Measurements from ENCODE around the gene PHF12. TPM values are rescaled to one million over a fixed set of nuclear protein-coding genes. Genes with fewer than 3 reads are reported as not detected.

The PHF12 gene
- total RNA-seq, 1 donor from 2014 or later = 54.5 TPM

DNA sequence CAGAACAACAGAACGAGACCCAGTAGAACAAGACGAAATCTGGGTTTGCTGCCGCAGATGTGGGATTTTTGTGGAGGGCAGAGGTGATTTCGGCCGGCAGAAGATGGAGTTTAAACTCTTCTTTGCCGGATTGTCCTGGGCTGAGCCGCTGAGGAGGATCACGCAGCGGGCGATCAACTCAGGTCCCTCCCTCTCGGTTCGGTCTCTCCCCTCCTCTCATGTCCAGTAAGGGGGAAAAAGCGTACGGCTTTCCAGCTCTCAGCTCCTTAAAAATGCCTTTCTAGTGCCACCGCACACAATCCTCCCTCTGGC is 2.5 kb downstream of the PHF12 start:
- no peaks in the 10 kb centered on the region for H3K36me3 ChIP-seq
- H3K4me3 ChIP-seq = peak overlapping the region; percentile 66 to 96
- TF ChIP-seq POLR2A (IDR thresholded peaks at IDR 0.05) = no peak
- TF ChIP-seq POLR2AphosphoS5 (IDR thresholded peaks at IDR 0.05; ENCODE audit: insufficient read depth in 1 of 2, low read depth in 1 of 2) = no peak
- TF ChIP-seq CTCF (IDR thresholded peaks at IDR 0.05) = no peak
- no peak for DNase-seq (ENCODE audit: extremely low spot score in 2 of 2)
- peak overlapping the region; percentile 95 for H3K27ac ChIP-seq
- no peaks in the 10 kb centered on the region for H3K9me3 ChIP-seq
- peaks cover 60% of the 10 kb centered on the region for H3K4me1 ChIP-seq
- H3K27me3 ChIP-seq = no peaks in the 10 kb centered on the region
- intact Hi-C loops (cut with DNase I) = no loop called here

DNA sequence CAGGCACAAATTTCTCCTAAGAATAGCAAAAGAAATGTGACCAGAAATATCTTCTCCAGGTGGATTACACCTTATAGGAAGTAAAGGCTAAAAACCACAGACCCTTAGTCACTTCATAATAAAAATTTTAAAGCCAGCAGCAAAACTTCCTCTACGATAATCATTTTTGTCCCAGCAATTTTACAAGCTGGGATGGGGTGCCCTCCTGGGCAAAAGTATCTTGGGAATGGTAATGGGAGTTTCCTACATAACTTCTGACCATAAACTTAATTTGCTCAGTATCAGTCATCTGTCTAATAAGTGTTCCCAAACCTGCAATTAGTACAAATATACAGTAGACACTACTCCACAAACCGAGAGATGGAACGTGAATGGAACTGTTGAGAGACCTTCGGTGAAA is 3.0 kb downstream of the PHF12 start:
- DNase-seq (ENCODE audit: extremely low spot score in 2 of 2) = no peak
- no peaks in the 10 kb centered on the region for H3K9me3 ChIP-seq
- H3K27me3 ChIP-seq = no peaks in the 10 kb centered on the region
- intact Hi-C loops (cut with DNase I) = no loop called here
- H3K27ac ChIP-seq = peak overlapping the region; percentile 95
- H3K4me3 ChIP-seq = peak overlapping the region; percentile 66 to 96
- peaks cover 0 to 1% of the 10 kb centered on the region in 2 donors for H3K36me3 ChIP-seq
- peaks cover 63% of the 10 kb centered on the region for H3K4me1 ChIP-seq
- TF ChIP-seq CTCF (IDR thresholded peaks at IDR 0.05) (no peak), POLR2AphosphoS5 (IDR thresholded peaks at IDR 0.05; ENCODE audit: insufficient read depth in 1 of 2, low read depth in 1 of 2) (no peak), POLR2A (IDR thresholded peaks at IDR 0.05) (no peak)

GRCh38 chr17:28947639-28948038 is 3.7 kb downstream of the PHF12 start:
- no peak overlapping the region for H3K4me3 ChIP-seq
- DNase-seq (ENCODE audit: extremely low spot score in 2 of 2) = no peak
- intact Hi-C loops (cut with DNase I) = no loop called here
- no peaks in the 10 kb centered on the region for H3K9me3 ChIP-seq
- H3K4me1 ChIP-seq = peaks cover 62% of the 10 kb centered on the region
- no peak for TF ChIP-seq POLR2A (IDR thresholded peaks at IDR 0.05)
- TF ChIP-seq CTCF (IDR thresholded peaks at IDR 0.05) = no peak
- TF ChIP-seq POLR2AphosphoS5 (IDR thresholded peaks at IDR 0.05; ENCODE audit: insufficient read depth in 1 of 2, low read depth in 1 of 2) = no peak
- H3K36me3 ChIP-seq = peaks cover 0 to 8% of the 10 kb centered on the region in 2 donors
- peak overlapping the region; percentile 95 for H3K27ac ChIP-seq
- H3K27me3 ChIP-seq = no peaks in the 10 kb centered on the region

- H3K27me3 ChIP-seq = no peaks in the 10 kb centered on the region
- H3K4me1 ChIP-seq = peaks cover 72% of the 10 kb centered on the region
- H3K4me3 ChIP-seq = no peak overlapping the region
- peak overlapping the region; percentile 33 for H3K27ac ChIP-seq
- intact Hi-C loops (cut with DNase I) = no loop called here
- H3K9me3 ChIP-seq = no peaks in the 10 kb centered on the region
- peaks cover 0 to 11% of the 10 kb centered on the region in 2 donors for H3K36me3 ChIP-seq
- no peak for TF ChIP-seq POLR2AphosphoS5 (IDR thresholded peaks at IDR 0.05; ENCODE audit: insufficient read depth in 1 of 2, low read depth in 1 of 2)
- DNase-seq (ENCODE audit: extremely low spot score in 2 of 2) = no peak
Measured at GRCh38 chr17:28946239-28946638, 5.1 kb downstream of the PHF12 start.

DNA sequence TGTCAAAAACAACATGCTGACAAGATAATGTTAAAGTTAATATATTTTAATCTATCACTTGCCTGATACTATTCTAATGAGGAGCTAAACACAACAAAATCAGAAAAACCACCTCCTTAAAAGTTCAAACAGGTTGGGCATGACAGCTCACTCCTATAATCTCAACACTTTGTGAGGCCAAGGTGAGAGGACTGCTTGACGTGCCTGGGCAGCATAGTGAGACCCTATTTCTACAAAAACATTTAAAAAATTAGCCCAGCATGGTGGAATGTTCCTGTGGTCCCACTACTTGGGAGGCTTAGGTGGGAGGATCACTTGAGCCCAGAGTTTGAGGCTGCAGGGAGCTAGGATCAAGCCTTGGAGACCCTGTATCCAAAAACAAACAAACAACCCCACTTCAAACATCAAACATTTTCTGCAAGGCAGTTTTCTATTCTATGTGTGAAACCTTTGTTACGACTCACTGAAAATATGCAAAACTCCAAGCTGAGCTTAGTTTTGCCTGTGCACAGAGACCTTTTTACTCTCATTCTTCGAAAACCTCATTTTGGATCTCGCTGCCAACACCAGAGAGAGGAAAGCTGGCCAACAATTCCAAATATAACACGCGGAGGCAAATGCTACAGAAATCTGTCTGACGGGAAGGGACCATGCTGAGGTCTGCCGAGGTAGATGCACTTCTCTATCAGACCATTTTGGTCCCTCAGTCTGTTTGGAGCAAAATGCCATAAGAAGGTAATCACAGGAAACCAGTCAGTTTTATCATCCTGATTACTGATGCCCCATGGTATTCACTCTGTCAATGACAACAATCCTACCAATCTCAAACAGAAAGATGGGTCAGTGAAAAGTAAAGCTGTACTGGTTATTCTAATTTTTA is 6.2 kb downstream of the PHF12 start:
- TF ChIP-seq POLR2A (IDR thresholded peaks at IDR 0.05) (no peak), POLR2AphosphoS5 (IDR thresholded peaks at IDR 0.05; ENCODE audit: insufficient read depth in 1 of 2, low read depth in 1 of 2) (no peak), CTCF (IDR thresholded peaks at IDR 0.05) (no peak)
- intact Hi-C loops (cut with DNase I) = no loop called here
- DNase-seq (ENCODE audit: extremely low spot score in 2 of 2) = no peak
- Histone ChIP-seq H3K36me3 (peaks cover 0 to 11% of the 10 kb centered on the region in 2 donors), H3K4me1 (peaks cover 84% of the 10 kb centered on the region), H3K9me3 (no peaks in the 10 kb centered on the region), H3K27ac (no peak overlapping the region), H3K4me3 (no peak overlapping the region), H3K27me3 (no peaks in the 10 kb centered on the region)
